Activated naive CD4-positive, alpha-beta T cell treated with anti-CD3 and anti-CD28 coated beads, Interleukin-2, amount 50 U/mL, for 16 hours (primary cell): ENCODE measurements around the gene ADCY10.
"Not testable (repeated sequence)": the region's sequence is repeated elsewhere in the genome, so short reads cannot be mapped to it uniquely, and the experiment has no call there.

Experiments
- DNase-seq: peaks from one replicate; pipeline ENCODE4 v3.0.0-alpha.2; 2020

The ADCY10 gene

DNA sequence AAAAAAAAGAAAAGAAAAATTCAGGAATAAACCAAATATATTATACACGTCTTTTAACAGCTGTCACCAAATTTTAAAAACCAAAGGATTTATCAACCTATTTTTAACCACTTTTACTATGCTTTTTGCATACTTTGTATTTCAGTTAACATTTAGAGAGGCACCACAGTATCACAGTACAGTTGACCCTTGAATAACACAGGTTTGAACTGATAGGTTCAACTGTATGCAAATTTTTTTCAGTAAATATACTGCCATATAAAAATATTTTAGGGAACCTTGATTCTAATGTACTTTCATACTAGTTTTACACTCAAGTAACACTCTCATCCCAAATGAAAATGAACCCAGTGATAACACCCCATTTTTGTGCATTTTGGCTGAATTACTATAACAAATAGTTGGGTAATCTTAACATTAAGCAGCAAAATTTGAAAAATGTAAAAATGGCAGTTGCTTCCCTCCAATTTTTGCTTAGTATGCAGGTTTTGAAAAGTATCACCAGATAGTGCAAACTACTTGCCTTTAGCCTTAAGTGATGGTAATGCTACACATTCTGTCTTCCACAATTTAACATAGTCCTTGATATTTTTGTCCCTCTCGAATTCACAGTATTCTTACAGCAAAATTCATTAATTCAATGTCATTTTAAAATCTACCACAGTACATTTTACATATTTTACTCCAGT, 10.8 kb upstream of the ADCY10 start:
- DNase-seq, result no peak

DNA sequence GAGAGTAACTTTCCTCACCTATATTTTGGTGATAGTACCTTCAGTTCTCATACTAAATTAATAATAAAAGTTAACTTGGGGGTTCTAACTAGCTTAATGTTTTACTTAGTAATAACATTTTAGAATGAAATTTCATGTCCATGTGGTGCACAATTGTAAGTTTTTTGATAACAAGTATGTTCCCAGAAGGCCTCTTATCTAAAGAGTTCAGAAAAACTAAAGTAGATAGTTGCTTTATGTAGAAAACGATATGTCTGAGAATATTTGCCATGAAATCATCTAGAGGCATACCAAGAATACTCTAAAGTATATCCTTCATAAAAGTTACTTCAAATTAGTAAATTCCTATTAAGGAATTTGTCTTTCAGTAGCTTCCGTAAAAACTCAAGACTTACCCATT, 10.2 kb upstream of the ADCY10 start:
- no peak for DNase-seq

GRCh38 chr1:167923324-167924056, 9.6 kb upstream of the ADCY10 start:
- no peak for DNase-seq

- no peak for DNase-seq
These were observed 8.7 kb upstream of the ADCY10 start for GRCh38 chr1:167922611-167923074.

- no peak for DNase-seq
These were observed 8.1 kb upstream of the ADCY10 start for GRCh38 chr1:167922023-167922422.

GRCh38 chr1:167916766-167917511, 3.0 kb upstream of the ADCY10 start:
- no peak for DNase-seq

DNA sequence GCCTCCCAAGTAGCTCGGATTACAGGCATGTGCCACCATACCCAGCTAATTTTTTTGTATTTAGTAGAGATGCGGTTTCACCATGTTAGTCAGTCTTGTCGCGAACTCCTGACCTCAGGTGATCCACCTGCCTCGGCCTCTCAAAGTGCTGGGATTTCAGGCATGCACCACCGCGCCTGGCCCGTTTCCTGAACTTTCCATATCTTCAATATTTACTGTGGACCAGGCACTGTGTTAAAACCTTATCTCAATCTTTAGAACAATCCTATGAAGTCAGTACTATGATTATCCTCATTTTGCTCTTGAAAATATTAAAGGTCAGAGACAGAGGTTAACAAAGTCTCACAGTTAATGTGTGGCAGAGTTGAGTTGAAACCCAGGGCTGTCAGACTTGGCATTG, 1.6 kb upstream of the ADCY10 start:
- no peak for DNase-seq

GRCh38 chr1:167912294-167912693, 1.6 kb downstream of the ADCY10 start:
- DNase-seq, result no peak

DNA sequence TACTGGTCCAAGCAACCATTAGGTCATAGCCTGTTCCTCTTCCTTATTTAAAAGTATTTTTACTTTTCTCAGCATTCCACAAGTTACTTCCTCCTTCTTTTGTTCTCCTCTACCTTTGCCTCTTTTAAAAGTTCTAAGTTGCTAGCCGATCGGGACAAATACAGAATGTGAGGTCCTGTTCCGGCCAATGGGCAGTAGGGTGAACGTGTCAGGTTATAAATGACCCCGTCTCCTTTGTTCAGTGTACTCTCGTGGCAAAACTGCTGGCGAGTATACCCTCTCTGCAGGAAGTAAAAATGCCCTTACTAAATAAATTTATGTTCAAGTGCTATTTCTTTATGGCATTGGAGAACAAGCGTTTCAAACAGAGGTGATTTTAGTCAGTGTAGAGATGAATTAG, 2.5 kb downstream of the ADCY10 start:
- DNase-seq, result no peak

DNA sequence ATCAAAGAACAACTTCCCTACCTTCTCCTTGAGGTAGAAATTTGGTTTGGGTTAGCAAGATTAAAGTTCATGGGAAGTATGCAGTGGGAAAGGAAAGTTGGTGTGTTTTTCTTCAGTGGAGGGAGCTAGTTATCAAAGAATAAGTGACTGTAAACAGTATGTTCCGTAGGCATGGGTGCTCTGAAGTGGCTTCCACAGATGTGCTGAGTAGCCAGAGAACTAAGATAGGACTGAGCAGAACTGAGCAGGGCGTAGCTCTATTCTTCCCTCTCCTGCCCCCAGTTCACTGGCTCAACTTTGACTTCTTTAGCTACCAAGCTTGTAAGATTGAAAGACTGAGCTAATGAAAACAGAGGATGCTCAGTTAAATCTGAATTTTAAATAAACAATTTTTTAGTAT, 3.4 kb downstream of the ADCY10 start:
- no peak for DNase-seq

DNA sequence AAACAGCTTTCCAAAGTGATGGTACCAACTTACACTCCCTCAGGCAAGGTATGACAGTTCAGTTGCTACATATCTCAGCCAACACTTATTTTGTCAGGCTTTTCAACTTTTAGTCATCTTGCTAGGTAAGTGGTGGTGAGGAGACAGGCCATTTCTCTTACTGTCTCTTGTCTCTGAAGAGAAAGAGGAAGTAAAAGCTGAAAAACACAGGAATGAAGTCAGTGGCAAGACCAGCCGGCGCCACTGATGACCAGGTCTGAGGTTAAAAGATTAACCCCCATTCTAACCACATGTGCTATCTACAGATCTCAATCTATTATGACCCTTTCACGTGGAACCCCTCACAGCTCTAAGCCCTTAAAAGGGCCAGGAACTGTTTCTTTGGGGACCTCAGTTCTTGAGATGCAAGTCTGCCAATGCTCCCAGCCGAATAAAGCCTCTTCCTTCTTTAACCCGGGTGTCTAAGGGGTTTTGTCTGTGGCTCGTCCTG, 4.2 kb downstream of the ADCY10 start:
- no peak for DNase-seq

DNA sequence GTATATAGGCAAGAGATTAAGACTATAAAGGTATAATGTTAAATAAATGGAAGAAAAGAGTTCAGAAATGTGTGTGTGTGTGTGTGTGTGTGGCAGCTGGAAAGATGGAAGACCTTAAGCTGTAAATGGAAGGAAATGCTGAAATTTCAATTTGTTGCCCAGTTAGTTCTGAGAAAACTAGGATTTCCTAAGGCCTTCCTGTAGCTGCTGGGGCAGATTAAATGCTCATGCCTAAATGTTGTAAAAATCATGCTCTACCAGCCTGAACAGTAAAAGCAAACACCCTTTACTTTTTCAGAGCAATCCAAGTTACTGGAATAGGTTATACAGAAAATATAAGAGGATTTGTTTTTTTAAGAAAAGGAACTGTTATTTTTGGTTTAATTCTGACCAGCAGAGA, 8.3 kb downstream of the ADCY10 start:
- no peak for DNase-seq

DNA sequence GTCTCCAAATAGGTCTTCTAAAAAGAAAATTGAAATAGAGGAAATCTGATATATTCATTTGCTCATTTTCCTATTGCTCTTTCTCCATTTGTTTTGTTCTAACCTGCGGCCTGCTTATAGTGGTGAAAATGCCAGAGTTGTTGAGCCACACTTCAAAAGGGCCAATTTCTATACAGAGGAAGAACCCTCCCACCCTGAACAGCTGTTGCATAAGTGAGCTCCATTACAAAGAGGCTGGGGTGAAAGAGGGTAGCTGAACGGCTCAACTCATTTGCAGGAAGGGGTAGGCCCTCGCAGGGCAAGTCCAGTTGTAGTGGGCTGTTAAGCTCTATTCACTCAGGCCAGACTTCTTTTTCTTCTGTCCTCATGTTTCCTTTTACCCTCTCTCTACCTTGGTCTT, 8.8 kb downstream of the ADCY10 start:
- no peak for DNase-seq

- DNase-seq, result no peak
These were observed 9.2 kb downstream of the ADCY10 start for GRCh38 chr1:167904652-167905130.

DNA sequence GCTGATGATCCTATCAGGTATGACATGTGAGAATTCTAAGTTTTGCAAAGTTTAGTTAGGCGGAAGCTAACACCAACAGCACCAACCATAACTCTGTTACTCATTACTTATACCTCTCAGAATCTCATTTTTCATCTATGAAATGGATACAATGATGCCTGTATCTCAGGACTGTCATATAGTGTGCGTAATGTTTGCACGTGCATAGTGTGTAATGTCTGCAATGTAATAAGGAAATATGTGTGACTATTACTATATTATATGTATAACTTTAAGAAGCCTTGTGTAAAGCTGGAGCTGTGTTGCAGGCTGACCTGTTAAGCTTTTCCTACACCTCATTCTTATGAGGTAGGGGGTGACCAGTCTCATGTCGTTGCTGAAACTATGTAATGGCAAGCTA, 13.0 kb downstream of the ADCY10 start:
- no peak for DNase-seq

DNA sequence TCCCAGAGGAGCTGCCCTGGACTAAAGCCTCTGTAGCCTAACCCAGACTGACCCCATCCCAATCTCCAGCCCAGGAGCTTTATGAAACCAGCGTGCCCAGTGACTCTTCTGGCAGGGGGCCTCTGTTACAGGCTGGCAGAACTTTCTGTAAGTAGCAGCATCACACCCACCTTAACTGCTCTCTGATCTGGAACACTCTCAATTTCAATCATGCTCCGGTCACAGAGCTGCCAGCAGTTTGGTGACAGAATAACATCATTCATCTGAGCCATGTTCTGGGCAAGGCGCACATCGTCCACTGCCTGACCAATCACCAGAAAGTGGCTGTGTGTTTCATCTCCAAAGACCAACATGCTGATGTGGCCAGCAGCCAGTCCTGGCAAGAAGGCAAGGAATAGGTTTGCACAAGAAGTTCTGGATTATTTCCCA, 14.7 kb downstream of the ADCY10 start:
- no peak for DNase-seq

DNA sequence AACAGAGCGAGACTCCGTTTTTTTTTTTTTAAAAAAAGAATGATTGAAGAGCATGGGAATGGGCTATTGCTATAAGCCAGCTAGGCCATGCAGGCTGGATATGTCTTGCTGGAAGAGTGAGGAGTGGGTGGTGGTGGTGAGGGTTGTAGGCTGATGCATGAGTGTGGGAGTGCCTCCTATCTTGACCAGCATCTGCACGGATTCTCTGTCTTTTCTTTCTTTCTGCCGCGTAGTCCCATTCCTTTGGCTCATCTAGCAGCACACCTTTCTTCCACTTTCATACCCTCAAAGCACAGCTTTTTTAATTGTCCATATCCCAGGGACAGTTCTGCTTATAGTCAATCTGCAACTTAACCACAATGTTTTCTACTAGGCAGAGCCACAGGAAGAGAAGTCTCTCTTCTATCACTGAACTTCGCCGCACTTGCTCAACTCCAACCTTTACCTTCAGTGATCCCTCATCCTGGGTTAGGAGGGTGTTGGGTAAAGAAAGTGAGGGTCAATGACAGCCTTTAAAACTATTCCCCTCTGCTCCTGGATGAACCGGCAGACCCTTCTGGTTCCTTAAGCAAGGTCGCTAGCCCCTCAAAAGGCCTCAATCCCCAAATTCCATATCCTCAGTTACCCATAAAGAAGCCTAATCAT, 15.2 kb downstream of the ADCY10 start:
- DNase-seq, result no peak

- no peak for DNase-seq
These were observed 20.1 kb downstream of the ADCY10 start for GRCh38 chr1:167893798-167894197.

DNA sequence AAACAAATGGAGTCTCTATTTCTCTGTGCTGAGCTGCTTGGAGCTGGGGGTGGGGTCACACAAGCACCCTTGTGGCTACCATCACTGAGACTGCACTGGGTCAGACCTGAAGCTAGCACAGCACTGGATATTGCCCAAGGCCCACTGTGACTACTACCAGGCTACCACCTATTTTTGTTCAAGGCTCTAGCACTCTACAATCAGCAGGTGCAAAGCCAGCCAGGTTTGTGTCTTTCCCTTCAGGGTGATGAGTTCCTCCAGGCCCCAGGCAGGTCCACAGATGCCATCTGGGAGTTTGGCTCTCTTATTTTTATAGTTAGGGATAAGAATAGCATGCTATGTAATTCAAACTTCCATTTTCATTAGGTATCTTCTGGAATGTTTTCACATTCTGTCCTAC, 23.5 kb downstream of the ADCY10 start:
- DNase-seq, result no peak

DNA sequence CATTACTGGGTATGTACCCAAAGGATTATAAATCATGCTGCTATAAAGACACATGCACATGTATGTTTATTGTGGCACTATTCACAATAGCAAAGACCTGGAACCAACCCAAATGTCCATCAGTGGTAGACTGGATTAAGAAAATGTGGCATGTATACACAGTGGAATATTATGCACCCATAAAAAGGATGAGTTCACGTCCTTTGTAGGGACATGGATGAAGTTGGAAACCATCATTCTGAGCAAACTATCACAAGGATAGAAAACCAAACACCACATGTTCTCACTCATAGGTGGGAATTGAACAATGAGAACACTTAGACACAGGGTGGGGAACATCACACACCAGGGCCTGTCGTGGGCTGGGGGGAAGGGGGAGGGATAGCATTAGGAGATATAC, 26.7 kb downstream of the ADCY10 start:
- DNase-seq, result not testable (repeated sequence)

DNA sequence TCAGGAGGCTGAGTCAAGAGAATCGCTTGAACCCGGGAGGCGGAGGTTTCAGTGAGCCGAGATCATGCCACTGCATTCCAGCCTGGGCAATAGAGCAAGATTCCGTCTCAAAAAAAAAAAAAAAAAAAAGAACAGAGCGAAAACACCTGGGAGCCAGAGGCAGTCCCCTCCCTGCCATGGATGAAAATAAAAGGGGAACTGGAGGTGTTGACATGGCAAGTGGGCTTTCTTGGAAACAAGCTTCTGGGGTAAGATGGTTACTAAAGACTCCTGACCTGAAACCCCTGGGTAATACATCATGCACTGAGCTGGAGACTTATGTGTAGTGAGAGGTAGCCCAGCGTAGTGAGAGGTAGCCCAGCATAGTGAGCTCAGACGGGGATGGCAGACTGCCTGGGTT, 31.6 kb downstream of the ADCY10 start:
- DNase-seq, result no peak

DNA sequence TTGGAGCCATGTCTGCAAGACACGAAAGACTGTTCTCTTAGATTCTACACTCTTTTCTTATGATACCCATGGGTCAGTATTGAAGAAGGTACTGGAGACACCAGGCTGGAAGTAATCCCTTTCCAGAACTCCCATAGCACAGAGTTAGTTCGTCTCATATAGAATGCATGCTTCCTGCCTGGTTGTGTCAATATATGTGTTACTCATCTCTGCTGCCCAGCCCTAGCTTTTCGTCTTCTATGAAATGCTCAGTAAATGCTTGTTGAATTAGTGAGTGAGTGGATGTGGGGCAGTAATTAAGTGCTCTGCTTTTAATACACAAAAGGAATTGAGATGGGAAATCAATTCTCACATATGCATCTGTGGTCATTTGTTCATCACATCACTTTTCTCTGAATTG, 32.1 kb downstream of the ADCY10 start:
- no peak for DNase-seq

GRCh38 chr1:167881069-167881468, 32.9 kb downstream of the ADCY10 start:
- no peak for DNase-seq
